Keratinocyte (primary cell): ENCODE results near the gene RAB2B.

Source experiments
- EZH2 ChIP-seq: IDR thresholded peaks from one replicate; pipeline ENCODE4 v1.6.1; 2012; ENCODE audit warnings: inconsistent platforms, mild to moderate bottlenecking, low read length, moderate library complexity
- TF ChIP-seq, protein P1 (sequence below), 3 experiments: IDR thresholded peaks in 1 of 3; conservative IDR thresholded peaks in 1 of 3; optimal IDR thresholded peaks in 1 of 3; 2 replicates in 2 of 3; 3 replicates in 1 of 3; pipeline versions ENCODE3 to v1.5.1; 2011; ENCODE audit warnings: low read length in 3 of 3, mild to moderate bottlenecking in 3 of 3, moderate library complexity in 2 of 3, control low read depth in 1 of 3, inconsistent platforms in 1 of 3; ENCODE audit not compliant: insufficient read depth in 2 of 3; ENCODE audit errors: extremely low read depth in 1 of 3

DNA sequence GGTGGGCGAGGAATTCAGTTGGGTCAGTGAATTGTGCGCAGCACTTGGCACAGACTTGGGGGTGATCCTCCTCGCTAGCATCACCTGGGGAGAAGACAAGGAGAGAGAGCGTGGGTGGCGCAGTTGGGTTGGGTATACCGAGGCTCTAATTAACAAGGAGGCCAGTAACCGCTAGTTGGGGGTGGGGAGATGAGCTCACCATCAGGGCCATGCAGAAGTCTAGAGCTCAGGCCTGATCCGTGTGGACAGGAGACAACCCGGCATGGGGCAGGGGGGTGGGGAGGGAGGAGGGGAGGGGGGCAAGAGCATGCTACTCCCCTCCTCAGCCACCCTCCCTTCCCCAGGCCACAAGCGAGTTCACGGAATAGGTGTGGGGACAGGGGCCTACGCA, 48.8 kb upstream of the RAB2B start:
- TF ChIP-seq, protein P1, sequence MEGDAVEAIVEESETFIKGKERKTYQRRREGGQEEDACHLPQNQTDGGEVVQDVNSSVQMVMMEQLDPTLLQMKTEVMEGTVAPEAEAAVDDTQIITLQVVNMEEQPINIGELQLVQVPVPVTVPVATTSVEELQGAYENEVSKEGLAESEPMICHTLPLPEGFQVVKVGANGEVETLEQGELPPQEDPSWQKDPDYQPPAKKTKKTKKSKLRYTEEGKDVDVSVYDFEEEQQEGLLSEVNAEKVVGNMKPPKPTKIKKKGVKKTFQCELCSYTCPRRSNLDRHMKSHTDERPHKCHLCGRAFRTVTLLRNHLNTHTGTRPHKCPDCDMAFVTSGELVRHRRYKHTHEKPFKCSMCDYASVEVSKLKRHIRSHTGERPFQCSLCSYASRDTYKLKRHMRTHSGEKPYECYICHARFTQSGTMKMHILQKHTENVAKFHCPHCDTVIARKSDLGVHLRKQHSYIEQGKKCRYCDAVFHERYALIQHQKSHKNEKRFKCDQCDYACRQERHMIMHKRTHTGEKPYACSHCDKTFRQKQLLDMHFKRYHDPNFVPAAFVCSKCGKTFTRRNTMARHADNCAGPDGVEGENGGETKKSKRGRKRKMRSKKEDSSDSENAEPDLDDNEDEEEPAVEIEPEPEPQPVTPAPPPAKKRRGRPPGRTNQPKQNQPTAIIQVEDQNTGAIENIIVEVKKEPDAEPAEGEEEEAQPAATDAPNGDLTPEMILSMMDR (optimal IDR thresholded peaks at IDR 0.05 in 1 of 3, IDR thresholded peaks at IDR 0.05 in 1 of 3, conservative IDR thresholded peaks at IDR 0.05 in 1 of 3; ENCODE audit: extremely low read depth in 1 of 3, insufficient read depth in 2 of 3, low read length in 3 of 3): no peak
- TF ChIP-seq EZH2: no peak
